ENCODE measurements around the gene LIPT2.
"Not testable (repeated sequence)": the region's sequence is repeated elsewhere in the genome, so short reads cannot be mapped to it uniquely, and the experiment has no call there.

LIPT2 gene

GRCh38 chr11:74492974-74493790, at the start of gene LIPT2:
LIPT2 (minus strand) TSS chr11:74493724; CDS start chr11:74493703, 21 bp downstream.
- peak; percentile 100 for DNase-seq

- DNase-seq: no peak
Measured at GRCh38 chr11:74541466-74541865, 47.9 kb upstream of the LIPT2 start.

- no peak for DNase-seq
Measured at GRCh38 chr11:74540270-74540669, 46.7 kb upstream of the LIPT2 start.

GRCh38 chr11:74538680-74539079, 45.2 kb upstream of the LIPT2 start:
- no peak for DNase-seq

GRCh38 chr11:74535371-74536160, 42.0 kb upstream of the LIPT2 start:
- no peak for DNase-seq

- not testable (repeated sequence) for DNase-seq
Measured at GRCh38 chr11:74534946-74535275, 41.4 kb upstream of the LIPT2 start.

- DNase-seq: no peak
Measured at GRCh38 chr11:74534216-74534945, 40.9 kb upstream of the LIPT2 start.

GRCh38 chr11:74533421-74533820, 39.9 kb upstream of the LIPT2 start:
- no peak for DNase-seq

- DNase-seq: no peak
Measured at GRCh38 chr11:74532501-74533246, 39.1 kb upstream of the LIPT2 start.

- no peak for DNase-seq
Measured at GRCh38 chr11:74524978-74525377, 31.5 kb upstream of the LIPT2 start.

GRCh38 chr11:74524501-74524900, 31.0 kb upstream of the LIPT2 start:
- no peak for DNase-seq

- DNase-seq: no peak
Measured at GRCh38 chr11:74522776-74523175, 29.3 kb upstream of the LIPT2 start.

GRCh38 chr11:74521666-74522252, 28.2 kb upstream of the LIPT2 start:
- DNase-seq: no peak

- no peak for DNase-seq
Measured at GRCh38 chr11:74520927-74521665, 27.6 kb upstream of the LIPT2 start.

GRCh38 chr11:74520316-74520715, 26.8 kb upstream of the LIPT2 start:
- no peak for DNase-seq

- DNase-seq: no peak
Measured at GRCh38 chr11:74519710-74520109, 26.2 kb upstream of the LIPT2 start.

GRCh38 chr11:74517592-74517991, 24.1 kb upstream of the LIPT2 start:
- not testable (repeated sequence) for DNase-seq

GRCh38 chr11:74507582-74507981, 14.1 kb upstream of the LIPT2 start:
- DNase-seq: no peak

GRCh38 chr11:74506823-74507222, 13.3 kb upstream of the LIPT2 start:
- DNase-seq: no peak

GRCh38 chr11:74505911-74506310, 12.4 kb upstream of the LIPT2 start:
- no peak for DNase-seq

GRCh38 chr11:74504100-74504691, 10.7 kb upstream of the LIPT2 start:
- DNase-seq: no peak

Measured in RPMI8226 (cell line).